ENCODE results near the gene SHISAL2A. TPM values are rescaled to one million over a fixed set of nuclear protein-coding genes. Genes with fewer than 3 reads are reported as not detected.

SHISAL2A gene
- total and polyA plus RNA-seq, 2 of the 8 experiments (the other 6 are each of a cell fraction or from before 2014, with no cell fraction given), result 0.74 to 2.1 TPM

DNA sequence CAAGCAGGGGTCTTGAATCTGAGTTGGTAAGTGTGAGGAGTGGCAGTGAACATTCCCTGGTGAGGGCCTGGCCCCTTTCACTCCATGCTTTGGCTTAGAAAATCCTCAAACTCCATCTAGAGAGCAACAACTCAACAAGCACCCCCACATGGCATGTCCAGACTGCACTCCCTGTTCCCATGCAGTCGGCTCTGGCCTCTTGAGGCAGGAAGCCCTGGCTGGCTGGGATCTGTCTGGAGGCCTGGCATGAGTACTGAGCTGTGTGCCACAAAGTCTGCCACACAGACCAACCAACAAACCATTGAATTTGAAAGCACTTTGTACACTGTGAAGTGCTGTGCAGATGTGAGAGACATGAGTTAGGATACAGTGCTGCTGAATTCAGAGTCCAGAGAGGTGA lies 40.0 kb downstream of the SHISAL2A start:
- no peaks in the 10 kb centered on the region; a peak in 1 of 7 replicates for H3K4me1 ChIP-seq (replicated peaks in 1 of 4; ENCODE audit: control insufficient read depth in 3 of 4, insufficient read depth in 4 of 4, low read length in 3 of 4)
- TF ChIP-seq GTF2F1 (IDR thresholded peaks at IDR 0.05; ENCODE audit: borderline replicate concordance, low read depth, low read length) (no peak), JUND (IDR thresholded peaks at IDR 0.05; ENCODE audit: low read length) (no peak), TAF1 (IDR thresholded peaks at IDR 0.05; ENCODE audit: low read depth, low read length) (no peak), CREB1 (IDR thresholded peaks at IDR 0.05) (no peak), NANOG (IDR thresholded peaks at IDR 0.05; ENCODE audit: insufficient read depth, low read depth, low read length, poor library complexity, severe bottlenecking) (no peak)
- H3K9me3 ChIP-seq (ENCODE audit: insufficient read depth in 2 of 2, low read depth in 1 of 2, low read length in 1 of 2), result no peaks in the 10 kb centered on the region
- H4K8ac ChIP-seq (ENCODE audit: extremely low read depth, insufficient read depth, low read length), result no peak overlapping the region
- no peak overlapping the region for H2BK12ac ChIP-seq (ENCODE audit: low read depth, low read length)
- H3K79me1 ChIP-seq (ENCODE audit: low read depth, low read length), result no peaks in the 10 kb centered on the region
- H3K4ac ChIP-seq (replicated peaks; ENCODE audit: insufficient read length, low read depth, low read length), result no peak overlapping the region
- H2AK5ac ChIP-seq (ENCODE audit: low read depth, low read length), result no peak overlapping the region
- peak overlapping the region; percentile 40 for H4K91ac ChIP-seq (replicated peaks; ENCODE audit: insufficient read length, low read length)
- no peak overlapping the region for H3K27ac ChIP-seq (ENCODE audit: low read depth, low read length)
- H2AFZ ChIP-seq (ENCODE audit: low read length), result peak overlapping the region; percentile 24
- 80% methylated on average over 1 of the region's 1 CpG; no CpG with 5 or more reads in 1 of the 2 experiments for WGBS, 2 experiments (ENCODE audit: extremely low coverage in 1 of 2, insufficient coverage in 1 of 2, insufficient read length in 1 of 2, insufficient replicate concordance in 2 of 2, low coverage in 1 of 2, low lambda C conversion rate in 2 of 2, missing lambda C conversion rate in 1 of 2)
- H3K4me2 ChIP-seq (ENCODE audit: insufficient read depth in 1 of 2, low read depth in 2 of 2, low read length in 2 of 2), result no peak overlapping the region
- no peaks in the 10 kb centered on the region for H3K27me3 ChIP-seq (replicated peaks in 1 of 4; ENCODE audit: control insufficient read depth in 3 of 4, extremely low read depth in 1 of 4, insufficient read depth in 3 of 4, low read length in 3 of 4)
- no peak overlapping the region for H2BK120ac ChIP-seq (replicated peaks; ENCODE audit: low read depth, low read length)
- DNase-seq (ENCODE audit: low read depth in 1 of 2, low spot score in 2 of 2), result no peak
- no peak for FAIRE-seq
- H3K23ac ChIP-seq (ENCODE audit: insufficient read length), result no peak overlapping the region
- H3K9ac ChIP-seq (replicated peaks in 1 of 4; ENCODE audit: extremely low read depth in 1 of 4, low read depth in 3 of 4, low read length in 3 of 4), result no peak overlapping the region
- H4K5ac ChIP-seq (ENCODE audit: insufficient read length, low read depth, low read length), result no peak overlapping the region
- no peak overlapping the region for H2BK20ac ChIP-seq (ENCODE audit: low read length)
- no peak overlapping the region for H2BK5ac ChIP-seq (ENCODE audit: low read depth, low read length)
- ChIA-PET POLR2A (ENCODE audit: partially characterized antibody) (interaction anchor here (1.3 kb wide), 1 partner anchor 11 kb away, joined by 3 read pairs; no protein-coding TSS in a partner anchor), CTCF (ENCODE audit: partially characterized antibody) (interaction anchor here (0.6 to 1.2 kb wide), 2 partner anchors 13 to 162 kb away, joined by 3 read pairs; no protein-coding TSS in a partner anchor)
- no peaks in the 10 kb centered on the region for H4K20me1 ChIP-seq (replicated peaks in 1 of 2; ENCODE audit: control insufficient read depth in 1 of 2, insufficient read depth in 2 of 2, low read length in 2 of 2)
- H3K4me3 ChIP-seq (ENCODE audit: extremely low read depth in 1 of 4, insufficient read depth in 2 of 4, low read depth in 3 of 4, low read length in 4 of 4), result no peak overlapping the region
- no peak overlapping the region for H3K14ac ChIP-seq (ENCODE audit: insufficient read length)
- H2BK15ac ChIP-seq (ENCODE audit: low read length), result no peak overlapping the region
- no peaks in the 10 kb centered on the region for H3K36me3 ChIP-seq (ENCODE audit: control insufficient read depth in 2 of 4, insufficient read depth in 4 of 4, low read length in 3 of 4)
- no peaks in the 10 kb centered on the region for H3K79me2 ChIP-seq (ENCODE audit: control insufficient read depth in 1 of 2, insufficient read depth in 2 of 2, low read length in 2 of 2)
- H3K56ac ChIP-seq (replicated peaks; ENCODE audit: insufficient read length, low read depth, low read length), result no peak overlapping the region
- no peak overlapping the region for H3K18ac ChIP-seq (ENCODE audit: extremely low read depth, low read length)
- H3K23me2 ChIP-seq (ENCODE audit: low read depth, low read length), result no peaks in the 10 kb centered on the region

Measured in H1 (cell line).